ENCODE data around the gene HSD17B2. TPM values are rescaled to one million over a fixed set of nuclear protein-coding genes. Genes with fewer than 3 reads are reported as not detected.

The HSD17B2 gene
- total RNA-seq, 1 experiment from 2014 or later, result 3.1 TPM

DNA sequence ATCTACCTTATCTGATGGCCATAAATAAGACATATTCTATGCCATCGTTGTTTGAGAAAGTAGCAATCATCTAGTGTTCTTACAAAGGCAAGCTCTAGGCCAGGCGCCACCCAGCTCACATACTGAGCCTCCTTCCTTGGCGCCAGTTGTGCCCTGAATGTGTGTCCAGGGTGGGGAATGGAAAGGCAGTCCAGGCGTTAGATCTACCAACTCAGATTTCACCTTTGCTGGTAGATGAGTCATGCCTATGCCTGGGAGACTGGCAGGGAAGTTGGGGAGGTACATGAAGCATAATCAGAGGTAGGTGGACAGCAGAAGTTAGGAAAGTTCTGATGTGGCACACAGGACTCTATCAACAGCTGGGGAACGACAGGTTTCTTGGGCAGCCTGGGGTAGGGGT, 47.3 kb upstream of the HSD17B2 start:
- no peaks in the 10 kb centered on the region for H3K9me2 ChIP-seq (replicated peaks; ENCODE audit: low read length)
- H3F3A ChIP-seq (ENCODE audit: low read length, unreplicated experiment), result no peaks in the 10 kb centered on the region
- TF ChIP-seq EZH2phosphoT487 (IDR thresholded peaks at IDR 0.05; ENCODE audit: borderline replicate concordance, low read length), result no peak
- TF ChIP-seq EZH2 (IDR thresholded peaks at IDR 0.05; ENCODE audit: low read length, unreplicated experiment), result no peak
- TF ChIP-seq, protein P1, sequence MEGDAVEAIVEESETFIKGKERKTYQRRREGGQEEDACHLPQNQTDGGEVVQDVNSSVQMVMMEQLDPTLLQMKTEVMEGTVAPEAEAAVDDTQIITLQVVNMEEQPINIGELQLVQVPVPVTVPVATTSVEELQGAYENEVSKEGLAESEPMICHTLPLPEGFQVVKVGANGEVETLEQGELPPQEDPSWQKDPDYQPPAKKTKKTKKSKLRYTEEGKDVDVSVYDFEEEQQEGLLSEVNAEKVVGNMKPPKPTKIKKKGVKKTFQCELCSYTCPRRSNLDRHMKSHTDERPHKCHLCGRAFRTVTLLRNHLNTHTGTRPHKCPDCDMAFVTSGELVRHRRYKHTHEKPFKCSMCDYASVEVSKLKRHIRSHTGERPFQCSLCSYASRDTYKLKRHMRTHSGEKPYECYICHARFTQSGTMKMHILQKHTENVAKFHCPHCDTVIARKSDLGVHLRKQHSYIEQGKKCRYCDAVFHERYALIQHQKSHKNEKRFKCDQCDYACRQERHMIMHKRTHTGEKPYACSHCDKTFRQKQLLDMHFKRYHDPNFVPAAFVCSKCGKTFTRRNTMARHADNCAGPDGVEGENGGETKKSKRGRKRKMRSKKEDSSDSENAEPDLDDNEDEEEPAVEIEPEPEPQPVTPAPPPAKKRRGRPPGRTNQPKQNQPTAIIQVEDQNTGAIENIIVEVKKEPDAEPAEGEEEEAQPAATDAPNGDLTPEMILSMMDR (conservative IDR thresholded peaks at IDR 0.05; ENCODE audit: low read depth, low read length), result no peak
- H3K4me2 ChIP-seq (ENCODE audit: low read length), result no peak overlapping the region
- no peaks in the 10 kb centered on the region for H3K9me3 ChIP-seq (ENCODE audit: low read length)
- H3K27me3 ChIP-seq (ENCODE audit: low read length), result no peaks in the 10 kb centered on the region
- H2AFZ ChIP-seq (ENCODE audit: low read length), result no peak overlapping the region
- ChIA-PET CTCF (no interaction called here), POLR2A (ENCODE audit: unreplicated experiment) (no interaction called here)
- peak; percentile 97 for ATAC-seq
- no peak overlapping the region for H3K4me3 ChIP-seq (ENCODE audit: low read length)
- H4K20me1 ChIP-seq (ENCODE audit: low read length), result no peaks in the 10 kb centered on the region
- H3K4me1 ChIP-seq (ENCODE audit: insufficient read depth, low read length), result peaks cover 12% of the 10 kb centered on the region
- intact Hi-C loops (cut with micrococcal nuclease), result no loop called here
- H3K79me2 ChIP-seq (ENCODE audit: low read length), result no peaks in the 10 kb centered on the region
- no TSS peak for BruUV-seq (replicated peaks)
- no peaks in the 10 kb centered on the region for H3K36me3 ChIP-seq (ENCODE audit: low read depth, low read length)
- DNase-seq, result peak; percentile 57
- H3K9ac ChIP-seq (ENCODE audit: low read length), result no peak overlapping the region
- no peak overlapping the region for H3K27ac ChIP-seq (ENCODE audit: low read length)

DNA sequence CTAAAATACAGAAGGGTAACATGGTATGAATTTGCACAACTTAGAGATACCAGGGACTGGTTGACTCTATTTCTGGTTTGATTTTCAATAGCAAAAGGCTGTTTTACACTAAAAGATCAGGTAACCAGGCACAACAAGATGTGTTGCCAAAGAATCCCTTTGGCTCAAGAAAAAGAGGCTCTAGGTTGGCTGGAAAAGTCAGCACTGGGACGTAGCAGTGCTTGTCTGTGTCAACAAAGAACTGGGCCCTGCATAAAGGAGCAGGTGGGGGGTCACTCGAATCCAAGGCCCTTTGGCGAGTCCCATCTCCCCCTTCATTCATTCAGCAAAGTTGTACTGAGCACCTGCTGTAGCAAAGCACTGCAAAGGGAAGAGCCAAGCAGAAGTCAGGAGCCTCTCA, 42.2 kb upstream of the HSD17B2 start:
- Histone ChIP-seq H3K79me2 (ENCODE audit: low read length) (no peaks in the 10 kb centered on the region), H4K20me1 (ENCODE audit: low read length) (no peaks in the 10 kb centered on the region), H3K9me2 (replicated peaks; ENCODE audit: low read length) (no peaks in the 10 kb centered on the region), H3K9me3 (ENCODE audit: low read length) (no peaks in the 10 kb centered on the region), H3K4me2 (ENCODE audit: low read length) (no peak overlapping the region), H3K27me3 (ENCODE audit: low read length) (no peaks in the 10 kb centered on the region), H3F3A (ENCODE audit: low read length, unreplicated experiment) (no peaks in the 10 kb centered on the region), H3K4me1 (ENCODE audit: insufficient read depth, low read length) (peaks cover 38% of the 10 kb centered on the region), H3K36me3 (ENCODE audit: low read depth, low read length) (no peaks in the 10 kb centered on the region), H3K4me3 (ENCODE audit: low read length) (no peak overlapping the region), H3K27ac (ENCODE audit: low read length) (no peak overlapping the region), H3K9ac (ENCODE audit: low read length) (no peak overlapping the region), H2AFZ (ENCODE audit: low read length) (no peak overlapping the region)
- ChIA-PET POLR2A (ENCODE audit: unreplicated experiment) (no interaction called here), CTCF (no interaction called here)
- ATAC-seq (no peak), DNase-seq (no peak)
- intact Hi-C loops (cut with micrococcal nuclease), result no loop called here
- TF ChIP-seq, protein P1 (conservative IDR thresholded peaks at IDR 0.05; ENCODE audit: low read depth, low read length), result no peak
- no peak for TF ChIP-seq EZH2phosphoT487 (IDR thresholded peaks at IDR 0.05; ENCODE audit: borderline replicate concordance, low read length)
- no TSS peak for BruUV-seq (replicated peaks)

DNA sequence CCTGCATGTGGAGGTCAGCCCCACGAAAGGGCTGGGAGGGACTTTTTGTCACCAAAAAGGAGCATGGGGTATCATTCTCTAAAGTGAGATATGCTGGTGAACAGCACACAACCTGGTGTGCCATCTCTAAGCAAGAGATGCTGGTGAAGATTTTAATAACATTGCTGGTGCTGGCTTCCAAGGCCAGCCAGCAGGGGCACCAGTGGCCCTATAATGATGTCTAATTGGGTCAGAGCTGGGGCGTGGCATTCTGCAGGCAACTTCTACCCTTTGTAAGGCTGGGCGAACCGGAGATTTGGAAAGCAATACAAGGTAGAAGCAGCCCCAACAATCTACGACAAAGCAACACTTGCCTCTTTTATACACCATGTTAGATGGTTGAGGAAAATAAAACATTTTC, 40.6 kb upstream of the HSD17B2 start:
- no peak overlapping the region for H2AFZ ChIP-seq (ENCODE audit: low read length)
- H3K4me2 ChIP-seq (ENCODE audit: low read length), result no peak overlapping the region
- TF ChIP-seq EZH2 (IDR thresholded peaks at IDR 0.05; ENCODE audit: low read length, unreplicated experiment) (no peak), EZH2phosphoT487 (IDR thresholded peaks at IDR 0.05; ENCODE audit: borderline replicate concordance, low read length) (no peak)
- TF ChIP-seq, protein P1 (conservative IDR thresholded peaks at IDR 0.05; ENCODE audit: low read depth, low read length), result peak; percentile 47
- BruUV-seq (replicated peaks), result no TSS peak
- intact Hi-C loops (cut with micrococcal nuclease), result no loop called here
- H3K27me3 ChIP-seq (ENCODE audit: low read length), result no peaks in the 10 kb centered on the region
- no peaks in the 10 kb centered on the region for H3K36me3 ChIP-seq (ENCODE audit: low read depth, low read length)
- peak overlapping the region; percentile 92; the same call in 1 of the 2 replicates for H3K27ac ChIP-seq (ENCODE audit: low read length)
- ChIA-PET CTCF (interaction anchor here (0.9 kb wide), 1 partner anchor 236 kb away, joined by 3 read pairs; no protein-coding TSS in a partner anchor), POLR2A (ENCODE audit: unreplicated experiment) (no interaction called here)
- H3K4me1 ChIP-seq (ENCODE audit: insufficient read depth, low read length), result peaks cover 38% of the 10 kb centered on the region
- no peaks in the 10 kb centered on the region for H4K20me1 ChIP-seq (ENCODE audit: low read length)
- no peaks in the 10 kb centered on the region for H3K9me2 ChIP-seq (replicated peaks; ENCODE audit: low read length)
- ATAC-seq, result no peak
- no peak overlapping the region for H3K4me3 ChIP-seq (ENCODE audit: low read length)
- no peaks in the 10 kb centered on the region for H3F3A ChIP-seq (ENCODE audit: low read length, unreplicated experiment)
- no peak overlapping the region for H3K9ac ChIP-seq (ENCODE audit: low read length)
- H3K79me2 ChIP-seq (ENCODE audit: low read length), result no peaks in the 10 kb centered on the region
- H3K9me3 ChIP-seq (ENCODE audit: low read length), result no peaks in the 10 kb centered on the region
- DNase-seq, result no peak
